PC-3 (cell line): ENCODE data around the gene CNTNAP2. TPM values are rescaled to one million over a fixed set of nuclear protein-coding genes. Genes with fewer than 3 reads are reported as not detected.
"Not testable (repeated sequence)": the region's sequence is repeated elsewhere in the genome, so short reads cannot be mapped to it uniquely, and the experiment has no call there.

Experiments used
- ATAC-seq: fragments of 200-7000 bp; cut with Tn5 transposase; 2 replicates; pipeline ENCODE4 v1.9.1; 2020; ENCODE audit warnings: mild to moderate bottlenecking, moderate library complexity
- BruUV-seq: library from RNA; stranded (reverse); fragments of 400-500 nt; replicated peaks from 2 replicates; lab custom pipeline; 2021; lab: Mats Ljungman, UMichigan
- CTCF ChIA-PET: fragments of 300-600 bp; sonication (Branson Sonifier 250); formaldehyde crosslinking; loops from one replicate; lab custom pipeline; 2022; ENCODE audit warnings: antibody characterized with exemption; lab: Charles Lee
- POLR2A ChIA-PET: fragments of 300-600 bp; sonication (Branson Sonifier 250); formaldehyde crosslinking; loops from one replicate; lab custom pipeline; 2022; ENCODE audit warnings: antibody characterized with exemption; ENCODE audit not compliant: unreplicated experiment; lab: Charles Lee
- DNase-seq: peaks from one replicate; pipeline ENCODE4 v3.0.0-alpha.2; 2015
- H2AFZ ChIP-seq: fragments of 300-600 bp; sonication (generic); 2 replicates; pipeline ENCODE4 v1.6.0; 2016; ENCODE audit warnings: antibody characterized with exemption, low read length
- H3F3A ChIP-seq: fragments of 300-600 bp; sonication (generic); one replicate; pipeline ENCODE4 v1.6.0; 2017; ENCODE audit warnings: antibody characterized with exemption, low read length, control low read depth, mild to moderate bottlenecking; ENCODE audit not compliant: unreplicated experiment
- H3K27ac ChIP-seq: fragments of 300-600 bp; sonication (generic); 2 replicates; pipeline ENCODE4 v1.5.1; 2016; ENCODE audit warnings: mild to moderate bottlenecking, low read length
- H3K27me3 ChIP-seq: fragments of 300-600 bp; sonication (generic); 2 replicates; pipeline ENCODE4 v1.6.1; 2016; ENCODE audit warnings: low read length, mixed read lengths
- H3K36me3 ChIP-seq: fragments of 300-600 bp; sonication (generic); 2 replicates; pipeline ENCODE4 v1.6.1; 2016; ENCODE audit warnings: low read depth, mixed run types, low read length, mixed read lengths
- H3K4me1 ChIP-seq: fragments of 300-600 bp; sonication (generic); 2 replicates; pipeline ENCODE4 v1.5.1; 2016; ENCODE audit warnings: low read length; ENCODE audit not compliant: insufficient read depth
- H3K4me2 ChIP-seq: fragments of 300-600 bp; sonication (generic); 2 replicates; pipeline ENCODE4 v1.6.0; 2016; ENCODE audit warnings: low read length
- H3K4me3 ChIP-seq: fragments of 300-600 bp; sonication (generic); 2 replicates; pipeline ENCODE4 v1.5.1; 2016; ENCODE audit warnings: mild to moderate bottlenecking, low read length, mixed read lengths
- H3K79me2 ChIP-seq: fragments of 300-600 bp; sonication (generic); 2 replicates; pipeline ENCODE4 v1.6.1; 2017; ENCODE audit warnings: low read length, mixed read lengths
- H3K9ac ChIP-seq: fragments of 300-600 bp; sonication (generic); 2 replicates; pipeline ENCODE4 v1.6.0; 2016; ENCODE audit warnings: mild to moderate bottlenecking, low read length
- H3K9me2 ChIP-seq: fragments of 300-600 bp; sonication (generic); replicated peaks from 2 replicates; pipeline ENCODE4 v1.6.1; 2016; ENCODE audit warnings: mixed run types, low read length, mixed read lengths
- H3K9me3 ChIP-seq: fragments of 300-600 bp; sonication (generic); 2 replicates; pipeline ENCODE4 v1.6.1; 2016; ENCODE audit warnings: low read length, mixed read lengths
- H4K20me1 ChIP-seq: fragments of 300-600 bp; sonication (generic); 2 replicates; pipeline ENCODE4 v1.6.1; 2016; ENCODE audit warnings: low read length, mixed read lengths
- CTCF ChIP-seq: fragments of 300-600 bp; sonication (generic); conservative IDR thresholded peaks from 2 replicates; pipeline ENCODE4 v1.5.1; 2017; ENCODE audit warnings: antibody characterized with exemption, low read depth, mild to moderate bottlenecking, low read length
- EZH2 ChIP-seq: fragments of 300-600 bp; sonication (generic); IDR thresholded peaks from one replicate; pipeline ENCODE4 v1.6.1; 2017; ENCODE audit warnings: antibody characterized with exemption, mild to moderate bottlenecking, low read length; ENCODE audit not compliant: unreplicated experiment
- EZH2phosphoT487 ChIP-seq: fragments of 300-600 bp; sonication (generic); IDR thresholded peaks from 2 replicates; pipeline ENCODE4 v1.6.1; 2018; ENCODE audit warnings: mild to moderate bottlenecking, antibody characterized with exemption, low read length, borderline replicate concordance
- intact Hi-C: fragments of 100-400 bp; cut with micrococcal nuclease; formaldehyde crosslinking; loops from 2 replicates; pipeline ENCODE4 v1.9.0; 2023
- total RNA-seq: library from RNA; depleted of rRNA; stranded (reverse); fragments of >200 nt; gene quantifications from 2 replicates; pipeline ENCODE4 v1.2.3, GENCODE V29; 2014

CNTNAP2 gene
- total RNA-seq, 1 experiment from 2014 or later = 1.5 TPM

- Histone ChIP-seq H2AFZ (no peak overlapping the region), H3K36me3 (no peaks in the 10 kb centered on the region), H4K20me1 (no peaks in the 10 kb centered on the region), H3K4me2 (no peak overlapping the region), H3K27me3 (peaks cover 31% of the 10 kb centered on the region), H3K9me2 (no peaks in the 10 kb centered on the region), H3K9me3 (no peaks in the 10 kb centered on the region), H3K4me3 (no peak overlapping the region), H3K79me2 (no peaks in the 10 kb centered on the region), H3K4me1 (no peaks in the 10 kb centered on the region), H3F3A (no peaks in the 10 kb centered on the region), H3K9ac (no peak overlapping the region), H3K27ac (no peak overlapping the region)
- DNase-seq (no peak), ATAC-seq (no peak)
- intact Hi-C loops = no loop called here
- TF ChIP-seq CTCF = no peak
- no peak for TF ChIP-seq EZH2phosphoT487
- TF ChIP-seq EZH2 = no peak
- POLR2A ChIA-PET = no interaction called here
- CTCF ChIA-PET = no interaction called here
- BruUV-seq = no TSS peak
Observed at GRCh38 chr7:148422030-148422429, 2305.4 kb downstream of the CNTNAP2 start.

- H3K27me3 ChIP-seq, BruUV-seq, ATAC-seq, CTCF ChIA-PET, H3K4me2 ChIP-seq, H3K9me3 ChIP-seq, H3K79me2 ChIP-seq, H2AFZ ChIP-seq, intact Hi-C loops, H3F3A ChIP-seq, DNase-seq, H3K9ac ChIP-seq, H3K36me3 ChIP-seq, POLR2A ChIA-PET, H3K4me3 ChIP-seq, H3K4me1 ChIP-seq, H3K27ac ChIP-seq, H4K20me1 ChIP-seq, H3K9me2 ChIP-seq: not testable (repeated sequence)
Observed at GRCh38 chr7:148426393-148426792, 2309.8 kb downstream of the CNTNAP2 start.

GRCh38 chr7:148430690-148431089 lies 2314.1 kb downstream of the CNTNAP2 start:
- POLR2A ChIA-PET, H3K27ac ChIP-seq, H2AFZ ChIP-seq, H3F3A ChIP-seq, CTCF ChIA-PET, H3K4me1 ChIP-seq, BruUV-seq, H3K79me2 ChIP-seq, H3K36me3 ChIP-seq, H4K20me1 ChIP-seq, H3K9ac ChIP-seq, H3K9me2 ChIP-seq, H3K4me3 ChIP-seq, DNase-seq, H3K27me3 ChIP-seq, ATAC-seq, H3K4me2 ChIP-seq, H3K9me3 ChIP-seq, intact Hi-C loops: not testable (repeated sequence)

- 0 out of 2 replicates have a peak, but pooled peaks cover 5% of the 10 kb centered on the region for H3K27me3 ChIP-seq
- no peak overlapping the region for H3K4me3 ChIP-seq
- ChIA-PET CTCF (no interaction called here), POLR2A (no interaction called here)
- BruUV-seq = no TSS peak
- H4K20me1 ChIP-seq = no peaks in the 10 kb centered on the region
- ATAC-seq = no peak
- H3K36me3 ChIP-seq = no peaks in the 10 kb centered on the region
- intact Hi-C loops = no loop called here
- H3K4me2 ChIP-seq = no peak overlapping the region
- no peak overlapping the region for H3K27ac ChIP-seq
- H3K79me2 ChIP-seq = no peaks in the 10 kb centered on the region
- no peak overlapping the region for H3K9ac ChIP-seq
- no peaks in the 10 kb centered on the region for H3F3A ChIP-seq
- H3K9me3 ChIP-seq = no peaks in the 10 kb centered on the region
- TF ChIP-seq EZH2phosphoT487 (no peak), CTCF (no peak), EZH2 (no peak)
- no peak overlapping the region for H2AFZ ChIP-seq
- DNase-seq = no peak
- H3K9me2 ChIP-seq = no peaks in the 10 kb centered on the region
- no peaks in the 10 kb centered on the region for H3K4me1 ChIP-seq
Observed at GRCh38 chr7:148433521-148434180, 2317.1 kb downstream of the CNTNAP2 start.
